GM18498 (cell line): Measurements from ENCODE around the gene TTC12.

Source experiments
- ATAC-seq: cut with Tn5 transposase; IDR thresholded peaks from one replicate; pipeline ENCODE4 v1.9.1; 2021; ENCODE audit warnings: mild to moderate bottlenecking, moderate library complexity; ENCODE audit not compliant: unreplicated experiment

Gene TTC12

GRCh38 chr11:113370634-113371033, 56.3 kb downstream of the TTC12 start:
- ATAC-seq, result no peak

GRCh38 chr11:113372309-113372708, 57.9 kb downstream of the TTC12 start:
- no peak for ATAC-seq

GRCh38 chr11:113373306-113373705, 58.9 kb downstream of the TTC12 start:
- ATAC-seq, result no peak

GRCh38 chr11:113373981-113374560, 59.7 kb downstream of the TTC12 start:
- ATAC-seq, result no peak

GRCh38 chr11:113375402-113375801, 61.0 kb downstream of the TTC12 start:
- no peak for ATAC-seq

- peak; percentile 62 for ATAC-seq
These were observed 61.8 kb downstream of the TTC12 start for GRCh38 chr11:113376156-113376555.

- ATAC-seq, result no peak
These were observed 63.5 kb downstream of the TTC12 start for GRCh38 chr11:113377681-113378412.

- no peak for ATAC-seq
These were observed 64.3 kb downstream of the TTC12 start for GRCh38 chr11:113378692-113379091.

- ATAC-seq, result no peak
These were observed 67.7 kb downstream of the TTC12 start for GRCh38 chr11:113382121-113382520.

GRCh38 chr11:113384551-113384950, 70.2 kb downstream of the TTC12 start:
- ATAC-seq, result no peak

GRCh38 chr11:113385749-113386148, 71.4 kb downstream of the TTC12 start:
- no peak for ATAC-seq

GRCh38 chr11:113386866-113387265, 72.5 kb downstream of the TTC12 start:
- ATAC-seq, result no peak

- no peak for ATAC-seq
These were observed 73.3 kb downstream of the TTC12 start, which contains the start of gene ANKK1 for GRCh38 chr11:113387605-113388211. Gene ANKK1 (plus strand): TSS chr11:113387779. CDS start chr11:113387885, 106 bp downstream.

GRCh38 chr11:113389272-113389671, 74.9 kb downstream of the TTC12 start:
- no peak for ATAC-seq

GRCh38 chr11:113392236-113392921, 78.0 kb downstream of the TTC12 start:
- ATAC-seq, result no peak

GRCh38 chr11:113393501-113393985, 79.2 kb downstream of the TTC12 start:
- ATAC-seq, result no peak

GRCh38 chr11:113394919-113395318, 80.5 kb downstream of the TTC12 start:
- no peak for ATAC-seq

GRCh38 chr11:113395782-113396336, 81.5 kb downstream of the TTC12 start:
- ATAC-seq, result no peak

GRCh38 chr11:113396690-113397089, 82.3 kb downstream of the TTC12 start:
- no peak for ATAC-seq

- no peak for ATAC-seq
These were observed 82.8 kb downstream of the TTC12 start for GRCh38 chr11:113397212-113397611.

- ATAC-seq, result no peak
These were observed 83.4 kb downstream of the TTC12 start for GRCh38 chr11:113397821-113398220.
